HepG2 (cell line): Measurements from ENCODE around the gene GALNTL6. TPM values are rescaled to one million over a fixed set of nuclear protein-coding genes. Genes with fewer than 3 reads are reported as not detected.

Experiments used
- ATAC-seq: fragments of 200-7000 bp; cut with Tn5 transposase; 3 replicates; pipeline ENCODE4 v1.9.1; 2020; ENCODE audit warnings: mild to moderate bottlenecking, moderate library complexity
- BruUV-seq: library from RNA; stranded (reverse); fragments of 400-500 nt; replicated peaks from 2 replicates; lab custom pipeline; 2021; lab: Mats Ljungman, UMichigan
- CTCF ChIA-PET: fragments of 300-600 bp; formaldehyde crosslinking; extraction: SDS; loops from one replicate; lab custom pipeline; 2021; ENCODE audit warnings: low total read pairs, inconsistent platforms, low intra/inter-chr PET ratio; lab: Yijun Ruan, JAX
- POLR2A ChIA-PET: fragments of 350-600 bp; sonication (Branson Sonifier 250); formaldehyde crosslinking; loops from one replicate; lab custom pipeline; 2020; ENCODE audit warnings: antibody characterized with exemption, inconsistent platforms; lab: Yijun Ruan, JAX
- DNase-seq: peaks from one replicate; pipeline ENCODE4 v3.0.0-alpha.2; 2015; ENCODE audit warnings: low spot score
- FAIRE-seq: peaks from 3 replicates; lab custom pipeline; 2011; peaks lifted over from hg19 to GRCh38; lab: Jason Lieb, UNC
- H2AFZ ChIP-seq: one replicate; pipeline ENCODE4 v1.6.1; 2011; ENCODE audit warnings: low read length, inconsistent platforms
- H3K27ac ChIP-seq: fragments of 300-600 bp; 3 replicates; pipeline ENCODE4 v1.8.0; 2011; ENCODE audit warnings: mixed run types, mild to moderate bottlenecking, mixed read lengths, low read length, inconsistent platforms; ENCODE audit not compliant: insufficient read depth; ENCODE audit errors: extremely low read length
- H3K27me3 ChIP-seq, 2 experiments: fragments of 200-600 bp in 1 of 2; 2 replicates in 1 of 2; 3 replicates in 1 of 2; pipeline versions ENCODE4 v1.6.0 to v1.8.0; 2011; ENCODE audit warnings: low read length in 2 of 2, mild to moderate bottlenecking in 2 of 2, moderate library complexity in 2 of 2, inconsistent platforms in 1 of 2; ENCODE audit not compliant: insufficient read depth in 2 of 2, control insufficient read depth in 1 of 2
- H3K36me3 ChIP-seq, 2 experiments: fragments of 200-600 bp in 1 of 2; replicated peaks in 1 of 2; 2 replicates in 1 of 2; 3 replicates in 1 of 2; pipeline versions ENCODE4 v1.5.1 to v1.8.0; 2011; ENCODE audit warnings: low read length in 2 of 2, inconsistent platforms in 1 of 2; ENCODE audit not compliant: insufficient read depth in 2 of 2, control insufficient read depth in 1 of 2
- H3K4me1 ChIP-seq: 2 replicates; pipeline ENCODE4 v1.5.1; 2012; ENCODE audit warnings: low read length, inconsistent platforms; ENCODE audit not compliant: insufficient read depth
- H3K4me2 ChIP-seq: 2 replicates; pipeline ENCODE4 v1.6.0; 2011; ENCODE audit warnings: low read depth, low read length, inconsistent platforms
- H3K4me3 ChIP-seq, 3 experiments: fragments of 200-600 bp in 1 of 3; sonication (generic), shearing (Covaris generic) in 1 of 3; replicated peaks in 1 of 3; 2 replicates each; pipeline ENCODE4 v1.5.1; 2011 to 2016; ENCODE audit warnings: low read length in 3 of 3, inconsistent platforms in 2 of 3, low read depth in 2 of 3, mild to moderate bottlenecking in 2 of 3, control low read depth in 1 of 3, mixed read lengths in 1 of 3; ENCODE audit not compliant: insufficient read depth in 1 of 3
- H3K79me2 ChIP-seq: one replicate; pipeline ENCODE4 v1.6.1; 2011; ENCODE audit warnings: low read length, inconsistent platforms; ENCODE audit not compliant: insufficient read depth
- H3K9ac ChIP-seq: 2 replicates; pipeline ENCODE4 v1.6.0; 2011; ENCODE audit warnings: mild to moderate bottlenecking, low read depth, low read length, inconsistent platforms; ENCODE audit not compliant: insufficient read depth
- H3K9me3 ChIP-seq: 2 replicates; pipeline ENCODE4 v1.5.1; 2012; ENCODE audit warnings: mild to moderate bottlenecking, low read length
- H4K20me1 ChIP-seq: 2 replicates; pipeline ENCODE4 v1.6.0; 2011; ENCODE audit warnings: inconsistent platforms, mild to moderate bottlenecking, low read length, moderate library complexity; ENCODE audit not compliant: insufficient read depth
- CCDC6 ChIP-seq: sonication (generic); formaldehyde crosslinking; IDR thresholded peaks from 2 replicates; pipeline ENCODE4 v1.8.1; 2022; ENCODE audit warnings: mild to moderate bottlenecking, missing genetic modification reagents, moderate library complexity
- CSRNP2 ChIP-seq: sonication (generic); formaldehyde crosslinking; conservative IDR thresholded peaks from 2 replicates; pipeline ENCODE4 v1.8.0; 2022; ENCODE audit warnings: low read depth, missing genetic modification reagents
- HOXA3 ChIP-seq: sonication (generic); formaldehyde crosslinking; IDR thresholded peaks from 2 replicates; pipeline ENCODE4 v1.5.0; 2020; ENCODE audit warnings: missing genetic modification reagents
- HOXA9 ChIP-seq: sonication (generic); formaldehyde crosslinking; IDR thresholded peaks from 2 replicates; pipeline ENCODE4 v1.8.1; 2022; ENCODE audit warnings: missing genetic modification reagents, mild to moderate bottlenecking, moderate library complexity, borderline replicate concordance
- MXD3 ChIP-seq: IDR thresholded peaks from 2 replicates; pipeline ENCODE4 v1.6.1; 2016; ENCODE audit warnings: mild to moderate bottlenecking, missing biosample characterization, missing genetic modification reagents
- NONO ChIP-seq, 2 experiments: fragments of 450-650 bp in 1 of 2; sonication (generic) in 1 of 2; formaldehyde crosslinking in 1 of 2; IDR thresholded peaks in 1 of 2; conservative IDR thresholded peaks in 1 of 2; 2 replicates each; pipeline versions ENCODE4 v1.6.1 to v1.8.0; 2017 to 2022; ENCODE audit warnings: mild to moderate bottlenecking in 1 of 2, missing genetic modification reagents in 1 of 2, moderate library complexity in 1 of 2
- NR2C2 ChIP-seq: sonication (generic); formaldehyde crosslinking; IDR thresholded peaks from 2 replicates; pipeline ENCODE4 v1.4.0; 2020; ENCODE audit warnings: missing genetic modification reagents, mild to moderate bottlenecking, moderate library complexity, borderline replicate concordance
- RFX1 ChIP-seq: fragments of 450-650 bp; IDR thresholded peaks from 2 replicates; pipeline ENCODE4 v1.6.1; 2017
- RORA ChIP-seq: sonication (generic); formaldehyde crosslinking; IDR thresholded peaks from 2 replicates; pipeline ENCODE4 v1.5.0; 2020; ENCODE audit warnings: mild to moderate bottlenecking, missing genetic modification reagents, moderate library complexity
- SCMH1 ChIP-seq: sonication (generic); formaldehyde crosslinking; IDR thresholded peaks from 2 replicates; pipeline ENCODE4 v1.9.0; 2021; ENCODE audit warnings: missing genetic modification reagents, mild to moderate bottlenecking, borderline replicate concordance
- SIN3B ChIP-seq: fragments of 150-350 bp; IDR thresholded peaks from 2 replicates; pipeline ENCODE4 v1.6.1; 2014; ENCODE audit warnings: low read length
- SMAD3 ChIP-seq: sonication (generic); formaldehyde crosslinking; IDR thresholded peaks from 2 replicates; pipeline ENCODE4 v1.4.0; 2020; ENCODE audit warnings: missing genetic modification reagents
- SOX5 ChIP-seq: IDR thresholded peaks from 2 replicates; pipeline ENCODE4 v1.6.1; 2016; ENCODE audit warnings: borderline replicate concordance
- SRF ChIP-seq: IDR thresholded peaks from 2 replicates; pipeline ENCODE4 v1.6.1; 2011; ENCODE audit warnings: mild to moderate bottlenecking, low read depth, low read length, moderate library complexity
- ZNF24 ChIP-seq: fragments of 450-650 bp; IDR thresholded peaks from 2 replicates; pipeline ENCODE4 v1.6.1; 2017; ENCODE audit warnings: antibody characterized with exemption, mild to moderate bottlenecking
- ZNF382 ChIP-seq: sonication (generic); formaldehyde crosslinking; IDR thresholded peaks from 2 replicates; pipeline ENCODE4 v1.5.0; 2020; ENCODE audit warnings: missing genetic modification reagents, mild to moderate bottlenecking, borderline replicate concordance
- ZUFSP ChIP-seq: sonication (generic); formaldehyde crosslinking; IDR thresholded peaks from 2 replicates; pipeline ENCODE4 v1.9.0; 2021; ENCODE audit warnings: missing genetic modification reagents, mild to moderate bottlenecking, borderline replicate concordance
- WGBS: methylation state at CpG from one replicate; pipeline ENCODE4 v1.1.6; 2017; ENCODE audit warnings: low lambda C conversion rate; 5-methylcytosine and 5-hydroxymethylcytosine counted together
- in situ Hi-C: cut with HindIII; loops from 2 replicates; pipeline ENCODE4 v1.10.0; 2017; ENCODE audit warnings: low pct_unique_long_range_greater_than_20kb; ENCODE audit not compliant: extremely low pct_ligation_motif_present
- intact Hi-C: fragments of 100-400 bp; cut with micrococcal nuclease; formaldehyde crosslinking; loops from one replicate; pipeline ENCODE4 v1.10.0; 2022; ENCODE audit not compliant: unreplicated experiment
- polyA plus RNA-seq, 8 experiments: library from polyadenylated mRNA; depleted of rRNA in 3 of 8; stranded (reverse) in 7 of 8; unstranded in 1 of 8; fragments of >200 nt; fragmentation: Illumina TruSeq in 4 of 8; extraction: Trizol in 4 of 8; gene quantifications; 2 replicates each; pipeline versions ENCODE4 v1.2.1 to v1.2.3, GENCODE V29; 2011 to 2016; ENCODE audit warnings: low read depth in 4 of 8, missing spikeins in 1 of 8, mixed read lengths in 1 of 8; ENCODE audit not compliant: insufficient read depth in 1 of 8
- total RNA-seq, 5 experiments: library from RNA; depleted of rRNA; stranded (reverse); fragments of >200 nt; fragmentation: Illumina TruSeq; extraction: Trizol; gene quantifications; 2 replicates each; pipeline ENCODE4 v1.2.3, GENCODE V29; 2016; ENCODE audit warnings: low read depth in 1 of 5

Gene GALNTL6
- total and polyA plus RNA-seq, 2 of the 13 experiments (the other 11 are each of a cell fraction or from before 2014, with no cell fraction given): not detected

- H3K27ac ChIP-seq: no peak overlapping the region
- no peaks in the 10 kb centered on the region for H4K20me1 ChIP-seq
- H3K4me3 ChIP-seq: no peak overlapping the region
- TF ChIP-seq ZNF24: no peak
- no peak for TF ChIP-seq CCDC6
- DNase-seq (no peak), FAIRE-seq (no peak), ATAC-seq (no peak)
- H3K4me2 ChIP-seq: no peak overlapping the region
- no peak overlapping the region for H2AFZ ChIP-seq
- ChIA-PET CTCF (no interaction called here), POLR2A (no interaction called here)
- BruUV-seq: no TSS peak
- in situ Hi-C loops (no loop called here), intact Hi-C loops (no loop called here)
- no peaks in the 10 kb centered on the region for H3K36me3 ChIP-seq
- H3K79me2 ChIP-seq: no peaks in the 10 kb centered on the region
- no peaks in the 10 kb centered on the region for H3K4me1 ChIP-seq
- no peaks in the 10 kb centered on the region for H3K27me3 ChIP-seq
- 26% methylated on average over 4 of the region's 4 CpGs for WGBS
- peaks cover 3% of the 10 kb centered on the region; the same call in 1 of the 2 replicates for H3K9me3 ChIP-seq
- no peak overlapping the region for H3K9ac ChIP-seq
These were observed 730.0 kb downstream of the GALNTL6 start for GRCh38 chr4:172543249-172543648.

GRCh38 chr4:172546782-172547181 is 733.6 kb downstream of the GALNTL6 start:
- Histone ChIP-seq H4K20me1 (no peaks in the 10 kb centered on the region), H3K79me2 (no peaks in the 10 kb centered on the region), H3K4me3 (no peak overlapping the region), H3K36me3 (no peaks in the 10 kb centered on the region), H3K27ac (no peak overlapping the region), H2AFZ (no peak overlapping the region), H3K4me2 (no peak overlapping the region), H3K9ac (no peak overlapping the region), H3K9me3 (no peaks in the 10 kb centered on the region), H3K4me1 (no peaks in the 10 kb centered on the region), H3K27me3 (no peaks in the 10 kb centered on the region)
- ATAC-seq (no peak), DNase-seq (no peak), FAIRE-seq (no peak)
- CTCF ChIA-PET: no interaction called here
- in situ Hi-C loops (no loop called here), intact Hi-C loops (no loop called here)
- no TSS peak for BruUV-seq
- POLR2A ChIA-PET: no interaction called here
- WGBS: 36% methylated on average over 7 of the region's 7 CpGs
- no peak for TF ChIP-seq ZNF382 (CRISPR knock-in tag)
- no peak for TF ChIP-seq NONO (IDR thresholded peaks at IDR 0.05)
- no peak for TF ChIP-seq NONO (CRISPR knock-in tag; conservative IDR thresholded peaks at IDR 0.05)
- TF ChIP-seq HOXA9 (CRISPR knock-in tag): no peak
- TF ChIP-seq SCMH1 (CRISPR knock-in tag): no peak
- no peak for TF ChIP-seq RFX1
- no peak for TF ChIP-seq SOX5 (CRISPR knock-in tag)
- no peak for TF ChIP-seq SRF
- TF ChIP-seq NR2C2: no peak
- TF ChIP-seq ZUFSP: no peak
- no peak for TF ChIP-seq MXD3 (CRISPR knock-in tag)
- no peak for TF ChIP-seq SIN3B
- TF ChIP-seq SMAD3 (CRISPR knock-in tag): no peak
- no peak for TF ChIP-seq RORA
- TF ChIP-seq CSRNP2: no peak
- no peak for TF ChIP-seq HOXA3 (CRISPR knock-in tag)
